Renal pelvis (tissue), 12 donors: ENCODE results near the gene FAM20B. TPM values are rescaled to one million over a fixed set of nuclear protein-coding genes. Genes with fewer than 3 reads are reported as not detected.
"Not testable (repeated sequence)": the region's sequence is repeated elsewhere in the genome, so short reads cannot be mapped to it uniquely, and the experiment has no call there.

Source experiments
- DNase-seq: peaks from one replicate; pipeline ENCODE4 v3.0.0-alpha.2; 2013
- long read RNA-seq, 16 experiments: transcript quantifications; one replicate each; lab custom pipeline, GENCODE V29; 2026
- polyA plus RNA-seq, 3 donors: library from polyadenylated mRNA; unstranded; fragments of 120-200 nt; gene quantifications; one replicate each; pipeline ENCODE4 v1.2.1, GENCODE V29; 2013; ENCODE audit not compliant: insufficient read length in 3 of 3

Gene FAM20B, protein sequence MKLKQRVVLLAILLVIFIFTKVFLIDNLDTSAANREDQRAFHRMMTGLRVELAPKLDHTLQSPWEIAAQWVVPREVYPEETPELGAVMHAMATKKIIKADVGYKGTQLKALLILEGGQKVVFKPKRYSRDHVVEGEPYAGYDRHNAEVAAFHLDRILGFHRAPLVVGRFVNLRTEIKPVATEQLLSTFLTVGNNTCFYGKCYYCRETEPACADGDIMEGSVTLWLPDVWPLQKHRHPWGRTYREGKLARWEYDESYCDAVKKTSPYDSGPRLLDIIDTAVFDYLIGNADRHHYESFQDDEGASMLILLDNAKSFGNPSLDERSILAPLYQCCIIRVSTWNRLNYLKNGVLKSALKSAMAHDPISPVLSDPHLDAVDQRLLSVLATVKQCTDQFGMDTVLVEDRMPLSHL
- polyA plus RNA-seq, result 10 to 100 TPM; 36.9 to 42.5 (median 40.1) TPM
- long read RNA-seq, donor 1, full-length matches to known transcripts, result 3 of 3 reads
- long read RNA-seq, donor 1, partial matches to known transcripts, result 0 of 3 reads
- long read RNA-seq, donor 1, other reads (novel, unspliced or antisense), result 0 of 3 reads
- long read RNA-seq, donor 2, full-length matches to known transcripts, result 1 of 11 reads
- long read RNA-seq, donor 2, partial matches to known transcripts, result 10 of 11 reads
- long read RNA-seq, donor 2, other reads (novel, unspliced or antisense), result 0 of 11 reads
- long read RNA-seq, donor 3, full-length matches to known transcripts, result 5 of 5 reads
- long read RNA-seq, donor 3, partial matches to known transcripts, result 0 of 5 reads
- long read RNA-seq, donor 3, other reads (novel, unspliced or antisense), result 0 of 5 reads
- long read RNA-seq, donor 4, full-length matches to known transcripts, result 2 of 2 reads
- long read RNA-seq, donor 4, partial matches to known transcripts, result 0 of 2 reads
- long read RNA-seq, donor 4, other reads (novel, unspliced or antisense), result 0 of 2 reads
- long read RNA-seq, donor 5, full-length matches to known transcripts, result 3 of 3 reads
- long read RNA-seq, donor 5, partial matches to known transcripts, result 0 of 3 reads
- long read RNA-seq, donor 5, other reads (novel, unspliced or antisense), result 0 of 3 reads
- long read RNA-seq, donor 6, full-length matches to known transcripts, result 2 of 2 reads
- long read RNA-seq, donor 6, partial matches to known transcripts, result 0 of 2 reads
- long read RNA-seq, donor 6, other reads (novel, unspliced or antisense), result 0 of 2 reads
- long read RNA-seq, donor 7, full-length matches to known transcripts, result 8 of 8 reads
- long read RNA-seq, donor 7, partial matches to known transcripts, result 0 of 8 reads
- long read RNA-seq, donor 7, other reads (novel, unspliced or antisense), result 0 of 8 reads
- long read RNA-seq, donor 8, full-length matches to known transcripts, result 1 of 6 reads
- long read RNA-seq, donor 8, partial matches to known transcripts, result 5 of 6 reads
- long read RNA-seq, donor 8, other reads (novel, unspliced or antisense), result 0 of 6 reads
- long read RNA-seq, donor 9, full-length matches to known transcripts, result 4 of 4 reads
- long read RNA-seq, donor 9, partial matches to known transcripts, result 0 of 4 reads
- long read RNA-seq, donor 9, other reads (novel, unspliced or antisense), result 0 of 4 reads
- long read RNA-seq, donor 10, full-length matches to known transcripts, result 2 of 2 reads
- long read RNA-seq, donor 10, partial matches to known transcripts, result 0 of 2 reads
- long read RNA-seq, donor 10, other reads (novel, unspliced or antisense), result 0 of 2 reads
- long read RNA-seq, donor 11, full-length matches to known transcripts, result 3 of 3 reads
- long read RNA-seq, donor 11, partial matches to known transcripts, result 0 of 3 reads
- long read RNA-seq, donor 11, other reads (novel, unspliced or antisense), result 0 of 3 reads
- long read RNA-seq, donor 12, full-length matches to known transcripts, result 3 of 13 reads
- long read RNA-seq, donor 12, partial matches to known transcripts, result 10 of 13 reads
- long read RNA-seq, donor 12, other reads (novel, unspliced or antisense), result 0 of 13 reads
- long read RNA-seq, donor 13, full-length matches to known transcripts, result 3 of 3 reads
- long read RNA-seq, donor 13, partial matches to known transcripts, result 0 of 3 reads
- long read RNA-seq, donor 13, other reads (novel, unspliced or antisense), result 0 of 3 reads
- long read RNA-seq, donor 14, result 0 reads
- long read RNA-seq, donor 15, full-length matches to known transcripts, result 3 of 3 reads
- long read RNA-seq, donor 15, partial matches to known transcripts, result 0 of 3 reads
- long read RNA-seq, donor 15, other reads (novel, unspliced or antisense), result 0 of 3 reads
- long read RNA-seq, donor 16, full-length matches to known transcripts, result 4 of 4 reads
- long read RNA-seq, donor 16, partial matches to known transcripts, result 0 of 4 reads
- long read RNA-seq, donor 16, other reads (novel, unspliced or antisense), result 0 of 4 reads

DNA sequence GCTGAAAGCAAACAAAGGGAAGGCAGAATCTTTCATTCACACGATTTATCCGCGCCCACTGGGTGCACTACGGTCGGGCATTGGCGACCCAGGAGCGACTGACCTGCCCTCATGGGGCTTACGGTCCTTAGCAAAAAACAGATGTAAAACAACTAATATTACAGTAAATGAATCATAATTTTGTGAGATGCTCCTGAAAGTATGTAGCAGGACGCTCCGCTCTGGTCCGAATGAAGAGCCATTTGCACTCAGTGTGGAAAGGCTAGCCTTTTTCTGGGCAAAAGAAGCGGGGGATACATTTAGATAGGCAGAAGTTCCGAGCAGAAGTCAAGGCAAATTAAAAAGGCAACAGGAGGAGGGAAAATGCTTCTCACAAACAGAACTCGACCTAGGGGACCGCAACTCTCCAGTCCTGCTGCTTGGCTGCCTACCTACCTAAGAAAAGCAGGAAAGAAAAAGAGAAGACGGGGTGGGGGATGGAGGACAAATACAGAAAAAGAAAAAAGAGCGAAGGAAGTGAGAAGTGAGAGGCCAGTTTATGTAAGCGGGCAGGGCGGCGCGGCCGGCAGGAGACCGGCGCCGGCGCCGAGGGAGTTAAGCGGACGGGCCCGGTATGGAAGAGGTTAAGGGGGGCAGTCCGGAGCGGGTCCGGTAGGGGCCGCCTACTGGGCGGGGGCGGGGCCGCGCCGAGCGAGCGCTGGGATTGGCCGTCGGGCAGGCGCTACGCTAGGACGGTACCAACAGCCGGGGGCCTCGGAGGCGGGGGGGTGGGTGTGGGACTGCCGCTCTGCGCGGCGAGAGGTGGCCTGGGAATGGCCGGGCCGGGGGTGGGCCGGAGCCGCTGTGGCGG is at the start of gene FAM20B:
FAM20B (plus strand) TSS at position 770 of the 850 bp plus-strand sequence. CDS start 17,954 bp downstream, outside the sequence.
- DNase-seq, result peak; percentile 94

DNA sequence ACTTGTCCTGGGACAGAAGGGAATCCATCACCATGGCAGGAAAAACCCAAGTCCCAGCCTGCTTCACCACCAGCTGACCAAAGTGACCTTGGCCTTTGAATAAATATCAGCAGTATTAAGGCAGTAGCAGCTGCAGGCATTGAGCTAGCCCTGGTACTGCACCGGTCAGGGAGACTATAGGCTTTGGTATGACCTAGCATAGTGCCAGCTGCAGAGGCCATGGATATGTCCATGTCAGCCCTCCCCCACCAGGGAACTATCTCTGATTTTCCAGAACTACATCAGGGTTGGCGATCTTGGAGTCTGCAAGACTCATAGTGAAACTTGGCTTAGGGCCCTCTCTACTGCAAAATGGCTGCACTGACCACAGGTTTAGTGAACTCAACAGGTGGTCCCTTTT is 49.2 kb upstream of the FAM20B start:
- no peak for DNase-seq

DNA sequence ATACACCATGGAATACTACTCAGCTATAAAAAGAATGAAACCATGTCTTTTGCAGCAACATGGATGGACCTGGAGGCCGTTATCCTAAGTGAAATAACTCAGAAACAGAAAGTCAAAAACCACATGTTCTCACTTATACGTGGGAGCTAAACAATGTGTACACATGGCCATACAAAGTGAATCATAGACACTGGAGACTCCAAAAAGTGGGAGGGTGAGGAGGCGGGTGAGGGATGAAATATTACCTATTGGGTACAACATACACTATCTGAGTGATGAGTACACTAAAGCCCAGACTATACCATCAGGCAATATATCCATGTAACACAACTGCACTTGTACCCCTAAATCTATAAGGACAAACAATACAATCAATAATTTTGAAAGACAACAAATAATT is 39.5 kb upstream of the FAM20B start:
- DNase-seq, result no peak

DNA sequence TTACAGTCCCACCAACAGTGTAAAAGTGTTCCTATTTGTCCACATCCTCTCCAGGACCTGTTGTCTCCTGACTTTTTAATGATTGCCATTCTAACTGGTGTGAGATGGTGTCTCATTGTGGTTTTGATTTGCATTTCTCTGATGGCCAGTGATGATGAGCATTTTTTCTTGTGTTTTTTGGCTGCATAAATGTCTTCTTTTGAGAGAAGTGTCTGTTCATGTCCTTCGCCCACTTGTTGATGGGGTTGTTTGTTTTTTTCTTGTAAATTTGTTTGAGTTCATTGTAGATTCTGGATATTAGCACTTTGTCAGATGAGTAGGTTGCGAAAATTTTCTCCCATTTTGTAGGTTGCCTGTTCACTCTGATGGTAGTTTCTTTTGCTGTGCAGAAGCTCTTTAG is 37.5 kb upstream of the FAM20B start:
- DNase-seq, result not testable (repeated sequence)

DNA sequence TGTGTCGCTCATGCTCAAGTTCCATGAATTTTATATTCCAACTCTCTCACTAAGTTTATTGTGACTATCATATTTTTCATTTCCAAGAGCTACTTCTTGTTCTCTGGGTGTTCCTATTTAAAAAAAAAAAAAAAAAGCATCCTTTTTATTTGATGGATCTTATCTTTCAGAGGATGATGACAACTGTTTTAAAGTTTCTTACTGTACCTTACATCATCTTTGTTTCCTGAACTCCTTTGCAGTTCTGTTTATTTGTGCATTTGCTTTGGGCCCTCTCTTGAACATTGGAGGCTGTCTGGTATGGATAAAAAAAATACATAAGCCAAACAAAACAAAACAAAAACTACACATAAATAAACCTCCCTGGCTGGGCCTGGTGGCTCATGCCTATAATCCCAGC is 32.1 kb upstream of the FAM20B start:
- no peak for DNase-seq

DNA sequence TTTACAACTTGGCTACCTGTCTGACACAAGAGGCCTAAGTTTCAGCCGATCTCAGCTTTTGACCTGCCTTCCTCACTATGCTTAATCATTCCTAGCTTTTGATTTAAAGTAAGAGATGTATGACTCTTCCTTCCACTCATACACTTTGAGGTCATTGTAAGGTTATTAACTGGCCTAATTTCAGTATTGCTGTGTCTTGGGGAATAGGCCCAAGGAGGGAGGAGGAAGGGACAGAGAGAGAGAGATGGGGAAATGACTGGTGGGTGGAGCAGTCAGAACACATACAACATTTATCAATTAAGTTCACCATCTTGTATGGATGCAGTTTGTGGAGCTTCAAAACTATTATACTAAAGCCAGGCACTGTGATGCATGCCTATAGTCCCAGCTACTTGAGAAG is 28.3 kb upstream of the FAM20B start:
- DNase-seq, result no peak

DNA sequence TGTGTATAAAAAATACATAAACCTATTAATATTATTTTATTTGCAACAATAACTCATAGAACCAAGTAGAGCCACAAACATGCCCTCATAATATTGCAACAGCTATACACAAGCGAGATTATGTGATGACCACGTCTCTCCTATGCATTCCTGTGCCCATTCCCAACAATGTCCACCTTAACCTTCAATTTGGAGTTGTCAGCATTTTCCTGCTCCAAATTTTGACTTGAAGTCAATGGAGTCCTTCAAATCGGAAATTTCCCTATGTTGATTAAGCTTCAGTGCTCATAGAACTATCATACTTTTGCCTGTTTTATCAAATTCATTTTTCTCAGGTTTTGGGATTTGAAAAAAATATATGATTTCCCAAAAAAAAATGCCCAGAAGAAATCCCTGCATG is 27.4 kb upstream of the FAM20B start:
- DNase-seq, result no peak

DNA sequence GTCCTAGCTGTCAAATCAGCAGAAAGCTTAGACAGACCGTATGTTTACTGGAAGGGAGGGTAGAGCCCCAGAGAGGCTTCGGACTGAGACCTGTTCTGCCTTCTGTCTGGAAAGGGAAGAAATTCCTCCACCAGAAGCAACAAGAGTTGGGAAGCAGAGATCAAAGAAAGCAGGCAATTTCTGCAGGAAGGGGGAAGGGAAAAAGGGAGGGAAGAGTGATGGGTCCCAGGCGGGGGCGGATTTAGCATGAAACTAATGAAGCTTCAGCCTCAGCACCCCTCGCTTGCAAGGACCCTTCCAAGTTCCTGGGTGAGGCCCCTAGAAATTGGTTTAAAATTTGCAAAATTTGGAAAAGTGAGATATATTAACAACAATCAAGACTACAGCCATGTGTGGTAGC is 26.6 kb upstream of the FAM20B start:
- DNase-seq, result no peak

DNA sequence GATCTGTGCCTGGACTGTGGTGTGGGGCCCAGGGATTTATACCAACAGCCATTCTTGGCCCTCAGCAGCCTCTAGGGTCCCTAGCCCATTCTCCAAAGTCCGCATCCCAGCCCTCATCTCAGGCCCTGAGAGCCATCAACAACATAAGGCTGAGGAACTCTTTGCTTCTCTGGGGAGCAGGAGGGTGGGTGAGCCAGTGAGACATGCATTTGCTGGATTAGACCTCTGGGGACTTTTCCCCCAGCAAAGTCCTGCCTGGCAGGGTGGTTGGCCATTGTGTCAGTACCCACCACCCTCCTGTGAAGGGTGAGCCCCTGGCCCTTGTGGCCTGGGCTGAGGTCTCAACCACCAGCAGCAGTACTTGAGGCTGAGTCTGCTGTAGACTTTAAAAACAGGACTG is 24.2 kb upstream of the FAM20B start:
- no peak for DNase-seq

DNA sequence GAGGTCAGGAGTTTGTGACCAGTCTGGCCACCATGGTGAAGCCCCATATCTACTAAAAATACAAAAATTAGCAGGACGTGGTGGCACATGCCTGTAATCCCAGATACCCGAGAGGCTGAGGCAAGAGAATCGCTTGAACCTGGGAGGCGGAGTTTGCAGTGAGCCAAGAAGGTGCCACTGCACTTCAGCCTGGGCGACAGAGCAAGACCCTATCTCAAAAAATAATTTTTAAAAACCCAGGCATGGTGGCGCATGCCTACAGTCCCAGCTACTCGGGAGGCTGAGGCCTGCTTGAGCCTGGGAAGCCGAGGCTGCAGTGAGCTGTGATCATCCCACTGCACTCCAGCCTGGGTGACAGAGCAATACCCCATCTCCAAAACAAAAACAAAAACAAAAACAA is 23.6 kb upstream of the FAM20B start:
- not testable (repeated sequence) for DNase-seq

DNA sequence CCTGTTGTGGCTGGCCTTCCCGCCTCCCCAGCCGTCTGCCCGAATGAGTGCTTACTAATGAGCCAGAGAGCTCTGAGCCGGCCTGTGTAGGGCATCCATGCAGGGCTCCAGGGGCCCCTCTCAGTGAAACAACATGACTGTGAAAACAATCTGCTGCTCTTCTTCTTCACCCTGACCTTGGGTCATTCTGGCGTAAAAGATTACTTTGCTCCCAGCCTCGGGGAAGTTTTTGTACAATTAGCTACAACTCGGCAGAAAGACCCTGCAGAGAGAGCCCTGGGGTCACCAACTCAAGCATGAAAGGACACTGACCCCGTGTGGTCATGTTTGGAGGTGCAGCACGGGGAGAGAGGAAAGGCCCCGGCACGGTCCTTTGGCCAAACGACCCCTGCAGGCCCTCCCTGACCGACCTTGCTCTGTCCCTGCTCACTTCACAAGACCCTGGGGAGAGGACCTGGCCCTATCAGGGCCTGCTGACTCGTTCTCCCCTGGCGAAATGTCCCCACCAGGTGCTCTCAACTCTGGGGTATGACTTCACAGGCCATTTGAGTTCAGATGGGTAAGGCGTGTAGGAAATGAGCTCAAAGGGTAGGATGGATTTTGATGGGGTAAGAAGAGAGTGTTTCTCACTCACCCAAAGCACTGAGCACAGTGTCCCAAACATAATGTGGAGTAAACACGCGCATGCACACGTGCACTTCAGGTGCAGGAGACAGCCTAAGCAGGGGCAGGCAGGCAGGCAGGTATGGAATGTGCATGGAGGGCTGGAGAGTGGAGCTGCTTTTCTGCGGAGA is 22.9 kb upstream of the FAM20B start:
- DNase-seq, result peak; percentile 83

DNA sequence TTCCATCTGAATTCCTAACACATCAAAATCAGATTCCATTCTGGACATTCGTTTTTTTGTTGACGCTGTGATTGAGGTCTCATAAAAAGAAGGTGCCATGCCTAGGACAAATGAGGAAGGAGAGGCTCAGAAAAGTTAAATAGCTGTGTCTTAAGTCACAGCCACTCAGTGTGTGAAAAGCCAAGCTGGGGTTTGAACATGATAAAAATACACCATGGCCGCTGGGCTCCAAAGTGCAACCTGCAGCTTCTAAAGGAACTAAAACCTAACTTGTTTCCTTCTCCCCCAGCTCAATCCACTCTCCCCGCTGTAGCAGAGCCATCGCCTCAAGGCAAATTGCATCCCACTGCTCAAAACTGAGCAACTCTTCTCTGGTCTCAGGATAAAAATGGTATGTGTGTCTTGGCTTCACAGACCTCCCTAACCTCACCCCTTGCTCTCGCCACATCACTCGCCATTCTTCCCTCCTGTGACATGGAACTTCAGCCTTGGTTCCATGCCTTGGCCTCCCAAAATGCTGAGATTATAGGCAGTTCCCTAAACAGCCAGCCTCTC is 22.1 kb upstream of the FAM20B start:
- no peak for DNase-seq

DNA sequence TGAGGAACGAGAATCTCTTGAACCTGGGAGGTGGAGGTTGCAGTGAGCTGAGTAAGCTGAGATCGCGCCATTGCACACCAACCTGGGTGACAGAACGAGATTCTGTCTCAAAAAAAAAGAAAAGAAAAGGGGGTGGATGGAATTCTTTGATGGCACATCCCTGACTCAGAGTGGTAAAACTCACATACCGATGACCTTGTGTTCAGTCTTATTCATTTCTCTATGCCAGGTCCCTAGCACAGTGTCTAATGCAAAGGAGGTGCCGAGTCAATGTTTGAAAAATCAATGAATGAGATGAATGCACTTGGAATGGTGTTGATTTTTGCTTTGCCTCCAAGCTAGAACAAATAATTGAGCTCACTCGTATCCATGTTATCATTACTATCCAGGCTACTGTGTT is 18.5 kb upstream of the FAM20B start:
- DNase-seq, result no peak

DNA sequence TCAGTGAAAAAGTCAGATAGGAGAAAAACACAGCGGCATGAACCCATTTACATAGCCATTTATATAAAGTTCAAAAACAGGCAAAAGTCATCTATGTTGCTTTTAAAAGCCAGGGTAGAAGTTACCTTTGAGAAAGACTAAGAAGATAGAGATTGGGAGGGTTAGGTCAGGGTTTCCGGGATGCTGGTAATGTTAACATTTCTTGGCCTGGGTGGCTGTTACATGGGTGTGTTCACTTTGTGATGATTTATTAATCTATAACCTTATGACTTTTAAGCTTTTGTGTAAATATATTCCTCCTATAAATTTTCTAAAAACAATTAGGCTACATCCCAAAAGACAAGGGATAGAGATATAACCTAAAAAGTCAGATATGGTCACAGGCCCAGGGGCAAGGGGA is 15.0 kb upstream of the FAM20B start:
- DNase-seq, result no peak

DNA sequence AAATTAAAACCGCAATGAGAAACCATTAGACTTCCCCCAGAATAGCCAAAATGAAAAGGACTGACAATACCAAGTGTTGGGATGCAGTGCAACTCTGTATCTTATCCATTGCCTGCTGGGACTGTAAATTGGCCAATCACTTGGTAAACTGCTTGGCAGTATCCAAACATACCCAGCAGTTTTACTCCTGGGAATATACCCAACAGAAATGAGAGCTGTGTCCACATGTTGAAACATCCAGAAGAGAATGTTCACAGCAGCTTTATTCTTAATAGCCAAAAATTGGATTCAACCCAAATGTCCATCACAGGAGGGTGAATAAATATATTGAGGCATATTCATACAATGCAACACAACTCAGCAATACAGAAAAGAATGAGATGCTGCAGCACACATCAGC is 13.7 kb upstream of the FAM20B start:
- DNase-seq, result no peak

DNA sequence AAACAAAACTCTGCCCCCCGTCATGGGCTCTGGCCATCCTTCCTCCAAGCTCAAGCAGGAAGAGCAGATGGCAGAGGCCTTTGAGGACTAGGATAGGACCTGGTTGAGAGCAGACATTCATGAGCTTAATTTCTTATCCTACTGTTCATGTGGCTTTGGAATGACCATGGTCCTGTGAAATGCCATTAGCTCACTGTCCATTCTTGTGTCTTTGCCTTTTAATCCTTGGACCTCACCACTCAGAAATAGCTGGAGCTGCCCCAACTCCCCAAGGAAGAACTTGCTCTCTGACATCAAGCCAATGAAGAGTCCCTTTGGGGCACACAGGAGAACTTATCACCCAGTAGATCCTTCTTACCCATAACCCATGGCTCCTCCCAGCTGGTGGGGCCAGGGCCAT is 11.6 kb upstream of the FAM20B start:
- no peak for DNase-seq

DNA sequence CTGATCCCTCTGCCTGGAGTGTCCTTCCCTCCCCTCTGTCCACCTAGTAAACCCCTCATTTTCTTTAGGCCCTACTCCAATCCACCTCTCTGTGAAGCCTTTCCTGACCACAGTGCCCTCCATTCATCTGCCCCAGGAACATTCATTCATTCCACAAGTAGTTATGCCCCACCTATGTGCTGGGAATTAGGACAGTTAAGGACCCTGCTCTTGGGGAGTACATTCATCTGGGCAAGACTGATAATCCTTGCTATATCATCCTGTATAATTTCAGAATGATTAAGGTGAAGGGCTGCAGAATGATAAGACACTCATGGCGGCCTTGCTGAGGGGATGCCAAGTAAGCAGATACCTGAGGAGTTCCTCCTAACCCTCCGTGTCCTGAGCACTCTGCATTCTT is 10.3 kb upstream of the FAM20B start:
- no peak for DNase-seq
